Fibroblast of pulmonary artery (primary cell): ENCODE measurements around the gene TMEM63C.
"Not testable (repeated sequence)": the region's sequence is repeated elsewhere in the genome, so short reads cannot be mapped to it uniquely, and the experiment has no call there.

Experiments used
- DNase-seq: peaks from one replicate; pipeline ENCODE4 v3.0.0-alpha.2; 2010; ENCODE audit warnings: low read depth
- H3K4me3 ChIP-seq: replicated peaks from 2 replicates; pipeline ENCODE4 v1.5.1; 2011; ENCODE audit warnings: low read depth, mild to moderate bottlenecking, control low read depth, low read length, moderate library complexity
- TF ChIP-seq, protein P1 (sequence below): IDR thresholded peaks from 2 replicates; pipeline ENCODE4 v1.5.1; 2011; ENCODE audit warnings: mild to moderate bottlenecking, control low read depth, low read length, inconsistent platforms; ENCODE audit errors: missing control alignments

TMEM63C gene

DNA sequence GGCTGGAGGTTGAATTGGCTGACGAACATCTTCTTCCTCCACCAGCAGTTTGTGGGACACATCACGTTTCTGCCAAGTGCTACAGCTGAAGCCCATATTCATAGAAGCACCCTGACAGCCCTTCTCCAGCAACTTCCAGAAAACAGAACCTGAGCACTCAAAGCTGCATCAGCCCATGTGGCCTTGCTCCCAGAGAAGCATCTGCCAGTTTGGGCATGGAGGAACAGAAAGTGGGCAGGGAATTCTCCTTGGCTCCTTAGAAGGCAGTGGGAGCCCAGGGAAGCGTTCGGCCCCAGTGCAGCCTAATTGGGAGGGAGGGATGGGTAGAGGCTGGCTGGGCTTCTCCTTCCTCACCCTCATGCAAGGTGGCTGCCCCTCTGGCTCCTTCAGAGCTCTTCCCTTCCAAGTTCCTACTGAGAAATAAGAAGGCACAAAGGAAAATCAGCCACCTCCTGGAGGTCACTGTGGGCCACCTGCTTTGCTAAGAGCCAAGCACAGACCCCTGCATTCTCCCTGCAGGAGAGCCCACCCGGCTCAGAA lies 93.5 kb downstream of the TMEM63C start:
- no peak for DNase-seq
- TF ChIP-seq, protein P1, sequence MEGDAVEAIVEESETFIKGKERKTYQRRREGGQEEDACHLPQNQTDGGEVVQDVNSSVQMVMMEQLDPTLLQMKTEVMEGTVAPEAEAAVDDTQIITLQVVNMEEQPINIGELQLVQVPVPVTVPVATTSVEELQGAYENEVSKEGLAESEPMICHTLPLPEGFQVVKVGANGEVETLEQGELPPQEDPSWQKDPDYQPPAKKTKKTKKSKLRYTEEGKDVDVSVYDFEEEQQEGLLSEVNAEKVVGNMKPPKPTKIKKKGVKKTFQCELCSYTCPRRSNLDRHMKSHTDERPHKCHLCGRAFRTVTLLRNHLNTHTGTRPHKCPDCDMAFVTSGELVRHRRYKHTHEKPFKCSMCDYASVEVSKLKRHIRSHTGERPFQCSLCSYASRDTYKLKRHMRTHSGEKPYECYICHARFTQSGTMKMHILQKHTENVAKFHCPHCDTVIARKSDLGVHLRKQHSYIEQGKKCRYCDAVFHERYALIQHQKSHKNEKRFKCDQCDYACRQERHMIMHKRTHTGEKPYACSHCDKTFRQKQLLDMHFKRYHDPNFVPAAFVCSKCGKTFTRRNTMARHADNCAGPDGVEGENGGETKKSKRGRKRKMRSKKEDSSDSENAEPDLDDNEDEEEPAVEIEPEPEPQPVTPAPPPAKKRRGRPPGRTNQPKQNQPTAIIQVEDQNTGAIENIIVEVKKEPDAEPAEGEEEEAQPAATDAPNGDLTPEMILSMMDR: no peak
- H3K4me3 ChIP-seq: no peak overlapping the region

DNA sequence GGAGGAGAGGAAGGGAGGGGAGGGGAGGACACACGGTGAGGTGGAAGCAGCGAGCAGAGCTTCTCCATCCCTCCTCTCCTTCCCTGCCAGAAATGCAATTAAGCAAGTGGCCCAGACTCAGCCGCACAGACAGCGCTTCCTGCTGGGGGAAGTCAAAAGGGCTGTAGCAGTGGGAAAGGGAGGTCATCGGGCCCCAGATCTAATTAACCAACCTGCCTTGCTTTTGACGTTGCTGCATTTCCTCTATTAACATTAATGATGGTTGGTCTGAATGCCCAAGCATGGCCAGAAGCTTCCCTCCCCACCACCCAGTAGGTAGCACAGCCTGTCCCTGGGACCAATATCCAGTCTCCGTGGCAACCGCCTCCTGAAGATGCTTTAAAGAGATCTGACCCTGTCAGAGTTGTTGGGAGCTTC lies 94.0 kb downstream of the TMEM63C start:
- no peak overlapping the region for H3K4me3 ChIP-seq
- DNase-seq: no peak
- TF ChIP-seq, protein P1: no peak

DNA sequence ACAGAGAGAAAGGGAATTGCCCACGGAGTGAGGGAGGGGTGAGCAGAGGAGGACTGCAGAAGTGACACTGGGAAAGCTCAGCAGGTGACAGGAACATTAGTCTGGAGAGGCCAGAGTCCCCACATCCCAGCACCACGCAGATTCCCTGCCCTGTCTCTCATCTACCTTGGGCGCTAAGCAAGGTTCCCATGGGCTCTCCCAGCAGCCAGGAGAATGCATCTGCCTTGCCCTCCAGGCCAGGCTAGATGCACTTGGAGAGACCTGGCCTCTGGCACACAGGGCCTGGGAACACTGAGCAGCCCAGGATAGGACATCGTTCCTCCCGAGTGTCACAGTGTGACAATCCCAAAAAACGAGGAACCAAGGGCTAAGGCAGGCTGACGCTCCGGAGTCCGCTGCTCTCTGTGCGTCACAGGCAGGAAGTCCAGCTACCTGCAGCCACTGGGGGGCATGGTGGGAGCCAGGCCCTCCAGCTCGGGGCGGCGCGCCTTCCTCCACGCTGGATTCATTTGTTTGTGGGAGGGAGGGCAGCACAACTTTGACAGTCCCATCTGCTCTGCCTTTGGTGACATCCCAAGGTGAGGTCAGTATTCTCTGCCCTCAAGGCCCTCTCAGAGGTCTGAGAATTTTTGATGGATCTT lies 94.8 kb downstream of the TMEM63C start:
- TF ChIP-seq, protein P1: no peak
- no peak overlapping the region for H3K4me3 ChIP-seq
- no peak for DNase-seq

DNA sequence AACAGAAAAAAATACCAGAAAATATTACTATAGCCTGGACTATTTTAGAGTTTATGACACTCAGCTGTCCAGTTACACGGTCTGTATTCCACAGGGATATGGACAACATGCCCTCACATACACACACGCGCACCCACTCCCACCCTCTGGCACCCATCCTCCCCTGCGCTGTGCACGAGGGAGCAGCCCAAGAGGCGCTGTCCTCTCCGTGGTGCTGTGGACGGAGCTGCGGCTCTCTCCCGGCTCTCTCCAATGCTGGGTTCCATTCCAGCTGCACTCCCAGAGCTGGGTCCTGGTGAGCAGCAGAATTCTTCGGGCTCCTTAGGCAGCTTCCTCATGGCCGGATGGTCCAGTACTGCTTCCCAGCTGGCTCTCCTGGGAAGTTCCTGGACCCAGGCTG lies 95.4 kb downstream of the TMEM63C start:
- DNase-seq: no peak
- TF ChIP-seq, protein P1: no peak

DNA sequence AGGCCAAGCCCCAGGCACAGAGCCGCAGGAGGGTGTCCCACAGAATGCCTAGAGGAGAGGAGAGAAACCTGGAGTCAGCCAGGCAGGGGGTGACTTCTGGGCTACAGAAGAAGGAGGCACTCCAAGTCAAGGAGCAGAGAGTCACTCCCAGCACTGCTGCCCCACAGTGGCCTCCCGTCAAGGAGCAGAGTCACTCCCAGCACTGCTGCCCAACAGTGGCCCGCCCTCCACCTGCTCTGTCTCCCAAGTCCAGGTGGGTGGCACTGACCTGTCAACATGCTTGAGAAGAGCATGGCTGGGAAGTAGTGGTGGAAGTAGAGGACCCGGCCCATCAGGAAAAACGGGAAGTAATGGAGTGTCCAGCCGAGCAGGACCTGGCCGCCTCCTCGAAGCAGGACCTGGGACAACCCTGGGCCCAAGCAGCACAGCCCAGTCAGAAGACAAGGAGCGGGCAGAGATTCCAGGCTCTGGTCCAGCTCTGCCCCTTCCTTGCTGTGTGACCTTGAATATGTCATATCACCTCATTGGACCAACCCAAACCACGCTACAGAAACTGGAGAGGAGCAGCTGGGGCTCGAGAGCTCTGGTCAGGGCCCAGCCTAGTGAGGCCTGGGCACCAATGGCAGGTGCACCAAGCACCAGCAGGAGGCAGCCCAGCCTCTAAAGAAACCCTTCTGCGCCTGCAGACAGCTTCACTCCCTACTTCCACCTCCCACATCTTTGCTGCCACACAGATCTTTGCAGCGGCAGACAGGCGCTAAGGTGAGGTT lies 97.0 kb downstream of the TMEM63C start:
- TF ChIP-seq, protein P1: no peak
- H3K4me3 ChIP-seq: no peak overlapping the region
- no peak for DNase-seq

More for the DNA sequence above, 95.4 kb downstream of the TMEM63C start:
- H3K4me3 ChIP-seq: no peak overlapping the region

DNA sequence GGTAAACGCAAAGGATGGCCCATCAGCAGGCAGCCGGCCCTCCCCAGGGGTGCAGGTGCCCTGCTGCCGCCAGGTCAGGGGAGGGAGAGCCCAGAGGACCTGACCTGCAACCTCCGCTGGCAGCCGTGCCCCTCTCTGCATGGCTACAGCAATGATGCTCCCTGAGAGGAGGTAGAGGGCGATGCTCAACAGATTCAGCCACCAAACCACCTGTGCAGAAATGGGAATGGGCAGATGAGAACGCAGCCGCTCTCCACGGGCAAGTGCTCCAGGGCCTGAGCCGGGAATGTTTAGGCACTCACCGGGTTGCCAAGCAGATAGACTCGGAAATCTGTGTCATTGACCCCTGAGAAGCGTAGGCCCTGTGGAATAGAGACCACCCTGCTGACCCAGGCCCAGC lies 98.1 kb downstream of the TMEM63C start:
- no peak for DNase-seq
- H3K4me3 ChIP-seq: no peak overlapping the region
- TF ChIP-seq, protein P1: no peak

DNA sequence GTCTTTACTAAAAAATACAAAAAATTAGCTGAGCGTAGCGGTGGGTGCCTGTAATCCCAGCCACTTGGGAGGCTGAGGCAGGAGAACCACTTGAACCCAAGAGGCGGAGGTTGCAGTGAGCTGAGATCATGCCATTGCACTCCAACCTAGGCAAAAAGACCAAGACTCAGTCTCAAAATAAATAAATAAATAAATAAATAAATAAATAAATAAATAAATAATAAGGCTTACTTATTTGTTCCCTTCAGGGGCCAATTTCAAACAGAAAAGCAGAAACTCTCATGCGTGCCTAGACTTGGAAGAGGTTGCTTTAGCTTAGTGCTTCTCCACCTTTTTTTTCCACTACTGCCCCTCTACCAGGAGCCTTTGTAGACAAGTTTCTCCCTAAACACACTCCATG lies 99.3 kb downstream of the TMEM63C start:
- H3K4me3 ChIP-seq, DNase-seq: not testable (repeated sequence)
